Panc1 (cell line): Measurements from ENCODE around the gene GLS. TPM values are rescaled to one million over a fixed set of nuclear protein-coding genes. Genes with fewer than 3 reads are reported as not detected.

Experiments used
- ATAC-seq: fragments of 200-7000 bp; cut with Tn5 transposase; 2 replicates; pipeline ENCODE4 v1.9.1; 2020; ENCODE audit warnings: mild to moderate bottlenecking, moderate library complexity
- BruUV-seq: library from RNA; stranded (reverse); fragments of 400-500 nt; replicated peaks from 2 replicates; lab custom pipeline; 2021; lab: Mats Ljungman, UMichigan
- CTCF ChIA-PET: fragments of 300-600 bp; sonication (Branson Sonifier 250); formaldehyde crosslinking; loops from one replicate; lab custom pipeline; 2022; ENCODE audit warnings: antibody characterized with exemption; lab: Charles Lee
- POLR2A ChIA-PET: fragments of 300-600 bp; sonication (Branson Sonifier 250); formaldehyde crosslinking; loops from one replicate; lab custom pipeline; 2022; ENCODE audit warnings: antibody characterized with exemption; lab: Charles Lee
- DNase-seq: peaks from one replicate; pipeline ENCODE4 v3.0.0-alpha.2; 2010; ENCODE audit warnings: low read depth, low spot score
- H3K27ac ChIP-seq: 2 replicates; pipeline ENCODE4 v1.5.1; 2011; ENCODE audit warnings: mild to moderate bottlenecking, low read length, inconsistent platforms
- H3K27me3 ChIP-seq: fragments of 200-500 bp; sonication (Bioruptor generic); 2 replicates; pipeline ENCODE4 v1.6.0; 2014; ENCODE audit warnings: low read length, inconsistent platforms; ENCODE audit not compliant: control insufficient read depth, insufficient read depth
- H3K36me3 ChIP-seq: fragments of 200-500 bp; sonication (Bioruptor generic); 2 replicates; pipeline ENCODE4 v1.5.1; 2014; ENCODE audit warnings: inconsistent platforms, mild to moderate bottlenecking, low read length, moderate library complexity; ENCODE audit not compliant: control insufficient read depth, insufficient read depth
- H3K4me1 ChIP-seq: 2 replicates; pipeline ENCODE4 v1.5.1; 2011; ENCODE audit warnings: inconsistent platforms, mild to moderate bottlenecking, low read length, moderate library complexity; ENCODE audit not compliant: control insufficient read depth, insufficient read depth
- H3K4me3 ChIP-seq, 2 experiments: 2 replicates each; pipeline ENCODE4 v1.5.1; 2011 to 2012; ENCODE audit warnings: low read depth in 2 of 2, low read length in 2 of 2, mild to moderate bottlenecking in 2 of 2, inconsistent platforms in 1 of 2, moderate library complexity in 1 of 2
- H3K9me3 ChIP-seq: fragments of 200-500 bp; sonication (Bioruptor generic); 2 replicates; pipeline ENCODE4 v1.5.1; 2014; ENCODE audit warnings: low read depth, mild to moderate bottlenecking, inconsistent platforms, low read length, moderate library complexity; ENCODE audit not compliant: control insufficient read depth, insufficient read depth
- CTCF ChIP-seq: fragments of 450-650 bp; IDR thresholded peaks from 2 replicates; pipeline ENCODE4 v1.5.1; 2017; ENCODE audit warnings: mild to moderate bottlenecking
- POLR2AphosphoS5 ChIP-seq: IDR thresholded peaks from 2 replicates; pipeline ENCODE4 v1.6.1; 2012; ENCODE audit warnings: mild to moderate bottlenecking, low read depth, low read length, moderate library complexity
- REST ChIP-seq, 2 experiments: IDR thresholded peaks; 2 replicates each; pipeline ENCODE4 v1.6.1; 2011 to 2012; ENCODE audit warnings: low read depth in 2 of 2, control low read depth in 1 of 2, low read length in 1 of 2, mild to moderate bottlenecking in 1 of 2, moderate library complexity in 1 of 2; ENCODE audit not compliant: insufficient read depth in 1 of 2
- SIN3A ChIP-seq: IDR thresholded peaks from 2 replicates; pipeline ENCODE4 v1.6.1; 2012; ENCODE audit warnings: low read depth, mild to moderate bottlenecking, low read length, moderate library complexity, borderline replicate concordance; ENCODE audit not compliant: insufficient read depth
- TCF7L2 ChIP-seq: IDR thresholded peaks from 2 replicates; pipeline ENCODE4 v1.6.1; 2011; ENCODE audit warnings: mild to moderate bottlenecking, low read depth, low read length, inconsistent platforms
- in situ Hi-C: cut with HindIII; loops from 2 replicates; pipeline ENCODE4 v1.10.0; 2016; ENCODE audit warnings: low sequenced_read_pairs, low pct_unique_long_range_greater_than_20kb
- intact Hi-C: fragments of 100-400 bp; cut with micrococcal nuclease; formaldehyde crosslinking; loops from one replicate; pipeline ENCODE4 v1.10.0; 2022; ENCODE audit not compliant: unreplicated experiment
- total RNA-seq: library from RNA; stranded (reverse); gene quantifications from one replicate; pipeline ENCODE4 v1.2.1, GENCODE V29; 2021; ENCODE audit not compliant: unreplicated experiment

The GLS gene
- total RNA-seq, 1 experiment from 2014 or later, result 93.9 TPM

- ChIA-PET CTCF (no interaction called here), POLR2A (no interaction called here)
- Histone ChIP-seq H3K27ac (no peak overlapping the region), H3K4me1 (no peaks in the 10 kb centered on the region), H3K9me3 (no peaks in the 10 kb centered on the region), H3K27me3 (no peaks in the 10 kb centered on the region), H3K36me3 (peaks cover 43% of the 10 kb centered on the region), H3K4me3 (no peak overlapping the region)
- intact Hi-C loops (no loop called here), in situ Hi-C loops (no loop called here)
- no TSS peak for BruUV-seq
- DNase-seq, result no peak
- no peak for ATAC-seq
- no peak for TF ChIP-seq POLR2AphosphoS5
- no peak for TF ChIP-seq REST (IDR thresholded peaks at IDR 0.05; ENCODE audit: insufficient read depth in 1 of 2, low read depth in 2 of 2, low read length in 1 of 2)
- TF ChIP-seq TCF7L2, result no peak
- no peak for TF ChIP-seq CTCF
- no peak for TF ChIP-seq SIN3A
Measured at GRCh38 chr2:190904640-190905261, 24.1 kb downstream of the GLS start.

- Histone ChIP-seq H3K27me3 (no peaks in the 10 kb centered on the region), H3K4me1 (no peaks in the 10 kb centered on the region), H3K27ac (no peak overlapping the region), H3K9me3 (no peaks in the 10 kb centered on the region), H3K36me3 (peaks cover 29% of the 10 kb centered on the region), H3K4me3 (no peak overlapping the region)
- TF ChIP-seq TCF7L2, result no peak
- TF ChIP-seq POLR2AphosphoS5, result no peak
- TF ChIP-seq REST (IDR thresholded peaks at IDR 0.05; ENCODE audit: insufficient read depth in 1 of 2, low read depth in 2 of 2, low read length in 1 of 2), result no peak
- no peak for TF ChIP-seq SIN3A
- TF ChIP-seq CTCF, result no peak
- DNase-seq (no peak), ATAC-seq (no peak)
- in situ Hi-C loops, result no loop called here
- ChIA-PET CTCF (no interaction called here), POLR2A (no interaction called here)
- no TSS peak for BruUV-seq
- intact Hi-C loops, result no loop called here
Measured at GRCh38 chr2:190908532-190908931, 27.9 kb downstream of the GLS start.
